Memory B cell (primary cell): ENCODE data around the gene MLLT3.
"Not testable (repeated sequence)": the region's sequence is repeated elsewhere in the genome, so short reads cannot be mapped to it uniquely, and the experiment has no call there.

Experiments used
- ATAC-seq: fragments of 150-1000 bp; cut with Tn5 transposase; 2 replicates; pipeline ENCODE4 v1.10.0; 2021; ENCODE audit warnings: low read depth, mild to moderate bottlenecking, moderate library complexity
- DNase-seq, 2 donors: peaks; one replicate each; pipeline ENCODE4 v3.0.0; 2022; ENCODE audit warnings: low spot score in 2 of 2
- H3K27ac Mint-ChIP-seq: one replicate; pipeline ENCODE4 v1.8.0; 2022; ENCODE audit warnings: mild to moderate bottlenecking, moderate library complexity, mixed read lengths
- H3K27me3 Mint-ChIP-seq: one replicate; pipeline ENCODE4 v1.8.0; 2022; ENCODE audit warnings: mixed read lengths
- H3K36me3 Mint-ChIP-seq: one replicate; pipeline ENCODE4 v1.8.0; 2022; ENCODE audit warnings: mild to moderate bottlenecking, mixed read lengths
- H3K4me1 Mint-ChIP-seq: one replicate; pipeline ENCODE4 v1.8.0; 2022; ENCODE audit warnings: mixed read lengths
- H3K4me3 Mint-ChIP-seq: one replicate; pipeline ENCODE4 v1.8.0; 2022; ENCODE audit warnings: mild to moderate bottlenecking, moderate library complexity, mixed read lengths
- H3K9me3 Mint-ChIP-seq: one replicate; pipeline ENCODE4 v1.8.0; 2022; ENCODE audit warnings: mixed read lengths

MLLT3 gene

DNA sequence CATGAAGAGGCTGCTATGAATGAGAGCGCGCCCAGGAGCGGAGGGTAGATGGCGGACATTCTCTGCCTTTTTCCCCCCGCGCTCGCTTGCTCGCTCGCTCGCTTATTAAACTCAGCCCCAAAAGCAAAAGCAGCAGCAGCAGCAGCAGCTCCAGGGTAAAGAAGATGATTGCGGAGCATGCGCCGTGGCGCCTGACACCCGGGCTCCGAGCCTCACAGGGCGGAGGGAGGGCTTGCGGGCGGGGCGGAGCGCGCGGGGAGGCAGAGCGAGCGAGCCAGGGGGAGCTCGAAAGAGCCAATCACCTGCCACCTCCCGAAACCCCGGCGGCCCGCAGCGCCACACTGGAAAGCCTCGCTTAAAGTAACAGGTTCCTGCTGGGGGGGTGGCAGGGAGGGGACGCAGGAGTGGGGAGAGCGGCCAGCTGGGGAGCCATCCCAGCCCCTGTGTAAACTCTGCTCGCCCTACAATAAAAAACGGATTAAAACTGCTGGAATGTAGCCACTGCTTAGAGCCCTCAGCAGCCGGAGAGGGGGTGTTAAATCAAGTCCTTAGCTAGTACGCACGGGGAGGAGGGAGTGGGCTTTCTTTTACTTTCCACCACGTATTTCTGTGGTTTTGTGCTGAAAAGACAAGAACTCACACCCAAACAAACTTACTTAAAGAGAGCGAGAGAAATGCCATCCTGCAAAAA lies at the start of gene MLLT3:
Gene MLLT3 (minus strand): TSS at position 170 of the 691 bp plus-strand sequence.
- ATAC-seq (peak; percentile 82), DNase-seq (peak; percentile 77 to 86)
- no peaks in the 10 kb centered on the region for H3K36me3 Mint-ChIP-seq
- peaks cover 35% of the 10 kb centered on the region for H3K4me1 Mint-ChIP-seq
- H3K4me3 Mint-ChIP-seq, result peak within 1 kb of the TSS; percentile 88
- no peaks in the 10 kb centered on the region for H3K9me3 Mint-ChIP-seq
- H3K27ac Mint-ChIP-seq, result peak within 1 kb of the TSS; percentile 50
- peaks cover 12% of the 10 kb centered on the region for H3K27me3 Mint-ChIP-seq

- no peaks in the 10 kb centered on the region for H3K4me1 Mint-ChIP-seq
- DNase-seq, result no peak
- no peak overlapping the region for H3K27ac Mint-ChIP-seq
- no peaks in the 10 kb centered on the region for H3K9me3 Mint-ChIP-seq
- H3K36me3 Mint-ChIP-seq, result peaks cover 2% of the 10 kb centered on the region
- no peak overlapping the region for H3K4me3 Mint-ChIP-seq
- no peak for ATAC-seq
- peaks cover under 1% of the 10 kb centered on the region for H3K27me3 Mint-ChIP-seq
These were observed 49.3 kb upstream of the MLLT3 start for GRCh38 chr9:20671635-20672034.

- no peak overlapping the region for H3K4me3 Mint-ChIP-seq
- ATAC-seq (no peak), DNase-seq (no peak)
- no peaks in the 10 kb centered on the region for H3K4me1 Mint-ChIP-seq
- H3K27ac Mint-ChIP-seq, result no peak overlapping the region
- peaks cover 2% of the 10 kb centered on the region for H3K36me3 Mint-ChIP-seq
- H3K9me3 Mint-ChIP-seq, result no peaks in the 10 kb centered on the region
- H3K27me3 Mint-ChIP-seq, result peaks cover 2% of the 10 kb centered on the region
These were observed 48.1 kb upstream of the MLLT3 start for GRCh38 chr9:20670395-20670794.

DNA sequence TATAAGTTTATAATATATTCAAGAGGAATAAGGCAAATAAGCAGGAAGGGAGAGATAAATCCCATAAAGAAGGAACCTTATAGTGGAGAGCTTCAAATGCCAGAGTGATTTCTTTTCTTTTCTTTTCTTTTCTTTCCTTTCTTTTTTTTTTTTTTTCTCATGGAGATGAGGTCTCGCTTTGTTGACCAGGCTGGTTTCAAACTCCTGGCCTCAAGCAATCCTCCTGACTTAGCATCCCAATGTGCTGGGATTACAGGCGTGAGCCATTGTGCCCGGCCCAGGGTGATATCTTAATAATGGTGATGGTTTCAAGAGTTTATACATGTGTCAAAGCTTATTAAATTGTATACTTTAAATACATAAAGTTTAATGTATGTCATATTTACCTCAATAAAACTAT lies 42.2 kb upstream of the MLLT3 start:
- Mint-ChIP-seq H3K36me3 (no peaks in the 10 kb centered on the region), H3K27me3 (peaks cover 2% of the 10 kb centered on the region), H3K4me1 (no peaks in the 10 kb centered on the region), H3K4me3 (no peak overlapping the region), H3K9me3 (no peaks in the 10 kb centered on the region), H3K27ac (no peak overlapping the region)
- no peak for ATAC-seq
- no peak for DNase-seq

GRCh38 chr9:20663133-20663532 lies 40.8 kb upstream of the MLLT3 start:
- H3K4me1 Mint-ChIP-seq, result no peaks in the 10 kb centered on the region
- ATAC-seq, result no peak
- no peak overlapping the region for H3K4me3 Mint-ChIP-seq
- no peak for DNase-seq
- H3K9me3 Mint-ChIP-seq, result no peaks in the 10 kb centered on the region
- H3K36me3 Mint-ChIP-seq, result no peaks in the 10 kb centered on the region
- peaks cover 2% of the 10 kb centered on the region for H3K27me3 Mint-ChIP-seq
- H3K27ac Mint-ChIP-seq, result no peak overlapping the region

- no peak overlapping the region for H3K27ac Mint-ChIP-seq
- DNase-seq (no peak), ATAC-seq (no peak)
- H3K27me3 Mint-ChIP-seq, result peaks cover 2% of the 10 kb centered on the region
- no peak overlapping the region for H3K4me3 Mint-ChIP-seq
- H3K36me3 Mint-ChIP-seq, result no peaks in the 10 kb centered on the region
- no peaks in the 10 kb centered on the region for H3K4me1 Mint-ChIP-seq
- H3K9me3 Mint-ChIP-seq, result no peaks in the 10 kb centered on the region
These were observed 39.9 kb upstream of the MLLT3 start for GRCh38 chr9:20662156-20662555.

DNA sequence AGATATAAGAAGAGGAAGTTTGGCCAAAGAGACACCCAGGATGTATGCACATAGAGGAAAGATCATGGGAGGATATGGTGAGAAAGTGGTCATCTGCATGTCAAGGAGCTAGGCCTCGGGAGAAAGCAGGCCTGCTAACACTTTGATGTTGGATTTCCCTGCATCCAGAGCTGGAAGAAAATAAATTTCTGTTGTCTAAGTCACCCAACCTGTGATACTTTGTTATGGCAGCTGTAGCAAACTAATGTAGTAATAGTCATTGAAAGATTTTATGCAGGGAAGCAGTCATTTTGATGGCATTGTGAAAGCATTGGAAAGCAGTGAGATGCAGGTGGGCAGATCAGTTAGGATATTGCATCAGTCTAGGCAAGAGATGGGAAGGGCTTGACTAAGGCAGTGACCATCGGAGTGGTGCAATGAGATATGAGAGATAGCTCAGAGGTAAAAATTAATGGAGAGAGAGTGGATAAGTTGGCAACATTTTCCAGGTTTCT lies 37.2 kb upstream of the MLLT3 start:
- ATAC-seq, result no peak
- H3K27me3 Mint-ChIP-seq, result peaks cover 3% of the 10 kb centered on the region
- no peak overlapping the region for H3K27ac Mint-ChIP-seq
- H3K4me3 Mint-ChIP-seq, result no peak overlapping the region
- DNase-seq, result no peak
- H3K4me1 Mint-ChIP-seq, result no peaks in the 10 kb centered on the region
- no peaks in the 10 kb centered on the region for H3K36me3 Mint-ChIP-seq
- H3K9me3 Mint-ChIP-seq, result no peaks in the 10 kb centered on the region

- H3K27ac Mint-ChIP-seq, result no peak overlapping the region
- DNase-seq (no peak), ATAC-seq (no peak)
- H3K4me3 Mint-ChIP-seq, result peak overlapping the region; percentile 85
- no peaks in the 10 kb centered on the region for H3K36me3 Mint-ChIP-seq
- H3K9me3 Mint-ChIP-seq, result no peaks in the 10 kb centered on the region
- peaks cover 7% of the 10 kb centered on the region for H3K27me3 Mint-ChIP-seq
- H3K4me1 Mint-ChIP-seq, result no peaks in the 10 kb centered on the region
These were observed 36.6 kb upstream of the MLLT3 start for GRCh38 chr9:20658677-20659473.

DNA sequence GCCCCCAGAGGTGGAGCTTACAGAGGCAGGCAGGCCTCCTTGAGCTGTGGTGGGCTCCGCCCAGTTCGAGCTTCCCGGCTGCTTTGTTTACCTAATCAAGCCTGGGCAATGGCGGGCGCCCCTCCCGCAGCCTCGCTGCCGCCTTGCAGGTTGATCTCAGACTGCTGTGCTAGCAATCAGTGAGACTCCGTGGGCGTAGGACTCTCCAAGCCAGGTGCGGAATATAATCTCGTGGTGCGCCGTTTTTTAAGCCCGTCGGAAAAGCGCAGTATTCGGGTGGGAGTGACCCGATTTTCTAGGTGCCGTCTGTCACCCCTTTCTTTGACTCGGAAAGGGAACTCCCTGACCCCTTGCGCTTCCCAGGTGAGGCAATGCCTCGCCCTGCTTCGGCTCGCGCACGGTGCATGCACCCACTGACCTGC lies 36.0 kb upstream of the MLLT3 start:
- Mint-ChIP-seq H3K4me3 (peak overlapping the region; percentile 85), H3K27ac (peak overlapping the region; percentile 15)
- H3K4me1 Mint-ChIP-seq, H3K9me3 Mint-ChIP-seq, ATAC-seq, H3K27me3 Mint-ChIP-seq, H3K36me3 Mint-ChIP-seq: not testable (repeated sequence)
- peak; percentile 4 to 19 for DNase-seq

- Mint-ChIP-seq H3K9me3 (no peaks in the 10 kb centered on the region), H3K36me3 (no peaks in the 10 kb centered on the region), H3K27ac (no peak overlapping the region), H3K4me1 (no peaks in the 10 kb centered on the region), H3K27me3 (peaks cover 13% of the 10 kb centered on the region), H3K4me3 (no peak overlapping the region)
- DNase-seq, result no peak
- no peak for ATAC-seq
These were observed 29.6 kb upstream of the MLLT3 start for GRCh38 chr9:20651939-20652338.

- H3K4me3 Mint-ChIP-seq, result no peak overlapping the region
- H3K4me1 Mint-ChIP-seq, result no peaks in the 10 kb centered on the region
- ATAC-seq (no peak), DNase-seq (no peak)
- H3K9me3 Mint-ChIP-seq, result no peaks in the 10 kb centered on the region
- peaks cover 13% of the 10 kb centered on the region for H3K27me3 Mint-ChIP-seq
- no peaks in the 10 kb centered on the region for H3K36me3 Mint-ChIP-seq
- H3K27ac Mint-ChIP-seq, result no peak overlapping the region
These were observed 28.5 kb upstream of the MLLT3 start for GRCh38 chr9:20650750-20651299.

DNA sequence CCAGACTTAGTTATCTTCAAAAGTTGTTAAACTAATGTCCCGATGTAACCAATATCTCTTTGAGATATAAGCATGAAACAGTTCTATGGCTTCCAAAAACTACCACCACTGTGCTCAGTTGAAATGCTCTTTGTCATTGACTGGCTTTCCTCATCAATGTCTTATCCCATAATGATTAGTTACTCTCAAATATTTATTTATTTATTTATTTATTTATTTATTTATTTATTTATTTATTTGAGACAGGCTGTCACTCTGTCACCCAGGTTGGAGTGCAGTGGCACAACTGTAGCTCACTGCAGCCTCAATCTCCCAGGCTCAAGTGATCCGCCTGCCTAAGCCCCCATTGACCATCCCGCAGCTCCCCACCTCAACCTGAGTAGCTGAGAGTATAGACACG lies 28.0 kb upstream of the MLLT3 start:
- peaks cover 13% of the 10 kb centered on the region for H3K27me3 Mint-ChIP-seq
- H3K36me3 Mint-ChIP-seq, result no peaks in the 10 kb centered on the region
- H3K4me3 Mint-ChIP-seq, result no peak overlapping the region
- H3K9me3 Mint-ChIP-seq, result no peaks in the 10 kb centered on the region
- no peaks in the 10 kb centered on the region for H3K4me1 Mint-ChIP-seq
- ATAC-seq, result no peak
- DNase-seq, result no peak
- no peak overlapping the region for H3K27ac Mint-ChIP-seq

GRCh38 chr9:20649381-20649780 lies 27.1 kb upstream of the MLLT3 start:
- no peak for DNase-seq
- Mint-ChIP-seq H3K27ac (no peak overlapping the region), H3K9me3 (no peaks in the 10 kb centered on the region), H3K4me3 (no peak overlapping the region), H3K4me1 (no peaks in the 10 kb centered on the region), H3K27me3 (peaks cover 10% of the 10 kb centered on the region), H3K36me3 (no peaks in the 10 kb centered on the region)
- ATAC-seq, result no peak

GRCh38 chr9:20646656-20647055 lies 24.4 kb upstream of the MLLT3 start:
- no peak for ATAC-seq
- Mint-ChIP-seq H3K4me1 (peaks cover 3% of the 10 kb centered on the region), H3K27ac (no peak overlapping the region), H3K4me3 (no peak overlapping the region), H3K36me3 (no peaks in the 10 kb centered on the region), H3K27me3 (peaks cover 15% of the 10 kb centered on the region), H3K9me3 (no peaks in the 10 kb centered on the region)
- no peak for DNase-seq
